GM12892 (cell line): Measurements from ENCODE around the gene FAIM2.
"Not testable (repeated sequence)": the region's sequence is repeated elsewhere in the genome, so short reads cannot be mapped to it uniquely, and the experiment has no call there.

ENCODE experiments used
- DNase-seq: peaks from one replicate; pipeline ENCODE4 v3.0.0; 2011; ENCODE audit not compliant: insufficient read length
- FAIRE-seq: peaks from 2 replicates; lab custom pipeline; 2011; peaks lifted over from hg19 to GRCh38; lab: Jason Lieb, UNC
- POLR2A ChIP-seq: IDR thresholded peaks from 2 replicates; pipeline ENCODE4 v1.6.1; 2011; ENCODE audit warnings: low read depth, low read length, control low read depth
- POLR2AphosphoS5 ChIP-seq: IDR thresholded peaks from 2 replicates; pipeline ENCODE4 v1.6.1; 2011; ENCODE audit warnings: low read depth, low read length, control low read depth
- TAF1 ChIP-seq: IDR thresholded peaks from 2 replicates; pipeline ENCODE4 v1.6.1; 2011; ENCODE audit warnings: low read depth, mild to moderate bottlenecking, control low read depth, low read length, borderline replicate concordance

Gene FAIM2

GRCh38 chr12:49881415-49882247 lies 22.1 kb downstream of the FAIM2 start:
- TF ChIP-seq POLR2AphosphoS5, result no peak
- no peak for TF ChIP-seq POLR2A
- no peak for TF ChIP-seq TAF1
- FAIRE-seq, result no peak
- no peak for DNase-seq

GRCh38 chr12:49880756-49881414 lies 22.8 kb downstream of the FAIM2 start:
- TF ChIP-seq POLR2A, result no peak
- TF ChIP-seq POLR2AphosphoS5, result no peak
- no peak for TF ChIP-seq TAF1
- no peak for DNase-seq
- FAIRE-seq, result no peak

GRCh38 chr12:49879065-49879464 lies 24.6 kb downstream of the FAIM2 start:
- FAIRE-seq, DNase-seq: not testable (repeated sequence)

- DNase-seq, result no peak
- TF ChIP-seq POLR2AphosphoS5 (no peak), TAF1 (no peak), POLR2A (no peak)
- FAIRE-seq, result no peak
Measured at GRCh38 chr12:49878021-49878420, 25.7 kb downstream of the FAIM2 start.

- DNase-seq, result no peak
- no peak for FAIRE-seq
- TF ChIP-seq POLR2AphosphoS5 (no peak), POLR2A (no peak), TAF1 (no peak)
Measured at GRCh38 chr12:49877066-49877465, 26.6 kb downstream of the FAIM2 start.

GRCh38 chr12:49876070-49876469 lies 27.6 kb downstream of the FAIM2 start:
- DNase-seq (no peak), FAIRE-seq (no peak)
- TF ChIP-seq POLR2A (no peak), TAF1 (no peak), POLR2AphosphoS5 (no peak)

- FAIRE-seq (no peak), DNase-seq (no peak)
- TF ChIP-seq TAF1, result no peak
- no peak for TF ChIP-seq POLR2A
- no peak for TF ChIP-seq POLR2AphosphoS5
Measured at GRCh38 chr12:49875115-49875720, 28.5 kb downstream of the FAIM2 start.

GRCh38 chr12:49874142-49874897 lies 29.4 kb downstream of the FAIM2 start:
- FAIRE-seq (no peak), DNase-seq (no peak)
- TF ChIP-seq TAF1, result no peak
- no peak for TF ChIP-seq POLR2AphosphoS5

- FAIRE-seq (no peak), DNase-seq (no peak)
- TF ChIP-seq TAF1, result no peak
- TF ChIP-seq POLR2AphosphoS5, result no peak
- TF ChIP-seq POLR2A, result no peak
Measured at GRCh38 chr12:49873361-49873934, 30.3 kb downstream of the FAIM2 start.

- DNase-seq (no peak), FAIRE-seq (no peak)
- TF ChIP-seq POLR2AphosphoS5 (no peak), TAF1 (no peak), POLR2A (no peak)
Measured at GRCh38 chr12:49872781-49873181, 30.9 kb downstream of the FAIM2 start.

- TF ChIP-seq POLR2AphosphoS5, result no peak
- no peak for DNase-seq
- FAIRE-seq, result no peak
Measured at GRCh38 chr12:49872381-49872780, 31.3 kb downstream of the FAIM2 start.

GRCh38 chr12:49871811-49872251 lies 31.9 kb downstream of the FAIM2 start:
- DNase-seq, FAIRE-seq: not testable (repeated sequence)

GRCh38 chr12:49871263-49871561 lies 32.5 kb downstream of the FAIM2 start:
- no peak for TF ChIP-seq TAF1
- DNase-seq, result no peak
- no peak for FAIRE-seq
